Calu3 (cell line): Measurements from ENCODE around the gene TRNAU1AP. TPM values are rescaled to one million over a fixed set of nuclear protein-coding genes. Genes with fewer than 3 reads are reported as not detected.
A peak's percentile ranks its signal among the peaks of the same experiment; 100 is the strongest.

ENCODE experiments used
- BruUV-seq: library from RNA; stranded (reverse); fragments of 400-500 nt; replicated peaks from 2 replicates; lab custom pipeline; 2021; lab: Mats Ljungman, UMichigan
- CTCF ChIA-PET: fragments of 300-600 bp; sonication (Branson Sonifier 250); formaldehyde crosslinking; loops from one replicate; lab custom pipeline; 2022; ENCODE audit warnings: antibody characterized with exemption; lab: Charles Lee
- DNase-seq: peaks from one replicate; pipeline ENCODE4 v3.0.0; 2022
- H3K27ac Mint-ChIP-seq: one replicate; pipeline ENCODE4 v1.8.0; 2022; ENCODE audit warnings: mixed read lengths; ENCODE audit not compliant: unreplicated experiment
- H3K27me3 Mint-ChIP-seq: one replicate; pipeline ENCODE4 v1.8.0; 2022; ENCODE audit warnings: mixed read lengths; ENCODE audit not compliant: unreplicated experiment
- H3K36me3 Mint-ChIP-seq: one replicate; pipeline ENCODE4 v1.8.0; 2022; ENCODE audit warnings: mild to moderate bottlenecking, moderate library complexity, mixed read lengths; ENCODE audit not compliant: insufficient read depth, unreplicated experiment
- H3K4me1 Mint-ChIP-seq: one replicate; pipeline ENCODE4 v1.8.0; 2022; ENCODE audit warnings: mild to moderate bottlenecking, low read depth, mixed read lengths; ENCODE audit not compliant: unreplicated experiment
- H3K4me3 Mint-ChIP-seq: one replicate; pipeline ENCODE4 v1.8.0; 2022; ENCODE audit warnings: mild to moderate bottlenecking, low read depth, moderate library complexity, mixed read lengths; ENCODE audit not compliant: unreplicated experiment
- H3K9me3 Mint-ChIP-seq: one replicate; pipeline ENCODE4 v1.8.0; 2022; ENCODE audit warnings: low read depth, mixed read lengths; ENCODE audit not compliant: unreplicated experiment
- intact Hi-C: fragments of 100-400 bp; cut with micrococcal nuclease; formaldehyde crosslinking; loops from one replicate; pipeline ENCODE4 v1.10.0; 2022; ENCODE audit not compliant: unreplicated experiment
- total RNA-seq: library from RNA; stranded (reverse); gene quantifications from 2 replicates; pipeline ENCODE4 v1.2.3, GENCODE V29; 2022
- TF ChIP-seq, protein P1 (sequence below): fragments of 200-600 bp; IDR thresholded peaks from one replicate; pipeline ENCODE4 v1.8.0; 2022; ENCODE audit warnings: antibody characterized with exemption; ENCODE audit not compliant: unreplicated experiment

The TRNAU1AP gene
- total RNA-seq, 1 experiment from 2014 or later, result 29.9 TPM

DNA sequence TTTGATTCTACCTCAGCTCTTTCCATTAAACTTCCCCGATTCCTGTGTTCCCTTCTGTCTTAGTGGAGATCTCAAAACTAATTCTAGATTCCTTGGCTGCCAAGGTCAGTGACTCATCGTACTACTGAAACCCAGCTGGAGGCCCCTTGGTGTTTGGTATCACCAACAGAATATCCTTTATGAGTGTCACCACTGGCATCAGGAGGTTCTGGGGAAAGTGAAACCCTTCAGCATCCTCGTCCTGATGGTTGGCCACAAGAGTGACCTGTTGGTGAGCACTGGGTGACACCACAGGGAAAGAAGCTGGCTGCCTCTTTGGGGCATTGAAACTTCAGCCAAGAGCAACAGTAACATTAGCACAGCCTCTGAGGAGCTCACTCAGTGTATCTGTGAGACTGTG, 48.8 kb downstream of the TRNAU1AP start:
- H3K4me1 Mint-ChIP-seq, result peaks cover 25% of the 10 kb centered on the region
- TF ChIP-seq, protein P1, sequence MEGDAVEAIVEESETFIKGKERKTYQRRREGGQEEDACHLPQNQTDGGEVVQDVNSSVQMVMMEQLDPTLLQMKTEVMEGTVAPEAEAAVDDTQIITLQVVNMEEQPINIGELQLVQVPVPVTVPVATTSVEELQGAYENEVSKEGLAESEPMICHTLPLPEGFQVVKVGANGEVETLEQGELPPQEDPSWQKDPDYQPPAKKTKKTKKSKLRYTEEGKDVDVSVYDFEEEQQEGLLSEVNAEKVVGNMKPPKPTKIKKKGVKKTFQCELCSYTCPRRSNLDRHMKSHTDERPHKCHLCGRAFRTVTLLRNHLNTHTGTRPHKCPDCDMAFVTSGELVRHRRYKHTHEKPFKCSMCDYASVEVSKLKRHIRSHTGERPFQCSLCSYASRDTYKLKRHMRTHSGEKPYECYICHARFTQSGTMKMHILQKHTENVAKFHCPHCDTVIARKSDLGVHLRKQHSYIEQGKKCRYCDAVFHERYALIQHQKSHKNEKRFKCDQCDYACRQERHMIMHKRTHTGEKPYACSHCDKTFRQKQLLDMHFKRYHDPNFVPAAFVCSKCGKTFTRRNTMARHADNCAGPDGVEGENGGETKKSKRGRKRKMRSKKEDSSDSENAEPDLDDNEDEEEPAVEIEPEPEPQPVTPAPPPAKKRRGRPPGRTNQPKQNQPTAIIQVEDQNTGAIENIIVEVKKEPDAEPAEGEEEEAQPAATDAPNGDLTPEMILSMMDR, result no peak
- H3K9me3 Mint-ChIP-seq, result no peaks in the 10 kb centered on the region
- peaks cover 28% of the 10 kb centered on the region for H3K36me3 Mint-ChIP-seq
- peak overlapping the region; percentile 61 for H3K27ac Mint-ChIP-seq
- intact Hi-C loops, result loop anchor here (5.0 to 10.0 kb wide), 2 partner anchors 194 to 227 kb away; no protein-coding TSS in a partner anchor
- BruUV-seq, result no TSS peak
- peak; percentile 65 for DNase-seq
- H3K27me3 Mint-ChIP-seq, result no peaks in the 10 kb centered on the region
- H3K4me3 Mint-ChIP-seq, result peak overlapping the region; percentile 42
- CTCF ChIA-PET, result interaction anchor here (0.5 to 2.8 kb wide), 8 partner anchors 18 to 248 kb away, joined by 3 to 21 read pairs (median 3); partner anchors contain the start of gene TAF12

DNA sequence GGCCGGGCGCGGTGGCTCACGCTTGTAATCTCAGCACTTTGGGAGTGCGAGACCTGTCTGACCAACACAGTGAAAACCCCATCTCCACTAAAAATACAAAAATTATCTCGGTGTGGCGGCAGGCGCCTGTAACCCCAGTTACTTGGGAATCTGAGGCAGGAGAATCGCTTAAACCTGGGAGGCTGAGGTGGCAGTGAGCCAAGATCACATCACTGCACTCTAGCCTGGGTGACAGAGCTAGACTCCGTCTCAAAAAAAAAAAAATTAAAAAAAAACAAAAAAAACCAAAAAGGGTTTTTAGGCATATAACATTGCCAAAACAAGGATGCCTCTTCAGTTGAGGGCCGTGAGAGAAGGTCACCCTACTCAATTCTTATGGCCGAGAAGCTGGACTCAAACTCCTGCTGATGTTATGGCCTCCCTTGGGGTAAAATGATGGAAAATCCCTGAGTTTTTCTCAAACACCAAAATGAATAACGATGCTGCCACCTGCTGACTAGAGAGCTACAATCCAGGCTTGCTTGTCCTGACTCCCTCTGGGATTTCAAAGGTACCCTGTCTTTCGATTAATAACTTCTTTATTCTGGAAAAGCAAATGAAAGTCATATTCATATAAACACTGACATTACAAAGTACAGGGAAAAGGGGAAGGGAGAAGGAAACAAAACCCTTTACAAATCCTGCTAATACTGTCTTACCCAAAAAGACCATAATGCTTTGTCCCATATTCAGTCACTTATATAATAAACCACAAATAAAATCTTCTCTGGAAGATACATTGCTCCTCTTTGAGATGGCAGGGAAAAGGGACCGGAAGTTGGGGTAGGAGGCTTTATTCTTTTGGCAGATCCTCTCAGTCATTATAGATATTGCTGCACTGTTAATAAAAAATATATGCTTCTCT, 49.9 kb downstream of the TRNAU1AP start:
- TF ChIP-seq, protein P1, result peak; percentile 57
- CTCF ChIA-PET, result interaction anchor here (0.5 to 2.8 kb wide), 14 partner anchors 10 to 754 kb away, joined by 3 to 21 read pairs (median 3); partner anchors contain the start of gene YTHDF2
- Mint-ChIP-seq H3K9me3 (no peaks in the 10 kb centered on the region), H3K4me1 (peaks cover 25% of the 10 kb centered on the region), H3K4me3 (no peak overlapping the region), H3K27me3 (no peaks in the 10 kb centered on the region), H3K36me3 (peaks cover 28% of the 10 kb centered on the region), H3K27ac (no peak overlapping the region)
- BruUV-seq, result no TSS peak
- DNase-seq, result peak; percentile 66
- intact Hi-C loops, result loop anchor here (1.0 to 10.0 kb wide), 3 partner anchors 84 to 228 kb away; no protein-coding TSS in a partner anchor

DNA sequence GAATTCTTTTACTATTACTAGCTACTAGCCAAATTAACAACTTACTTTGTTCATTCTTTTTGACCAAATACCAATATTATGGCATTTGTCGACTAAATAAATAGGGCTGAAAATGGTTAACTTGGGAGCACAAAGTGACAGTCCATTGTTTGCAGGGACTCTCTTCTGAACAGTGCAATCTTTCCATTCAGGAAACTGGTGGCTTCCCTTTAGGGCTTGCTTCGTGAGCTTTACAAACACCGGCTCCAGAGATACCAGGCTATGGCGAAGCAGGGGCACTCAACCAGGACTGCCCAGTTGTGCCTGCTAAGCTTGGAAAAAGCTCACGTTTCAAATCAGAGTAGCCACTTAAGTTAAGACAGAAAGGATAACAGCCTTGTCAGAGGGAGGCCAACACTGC, 51.5 kb downstream of the TRNAU1AP start:
- H3K9me3 Mint-ChIP-seq, result no peaks in the 10 kb centered on the region

DNA sequence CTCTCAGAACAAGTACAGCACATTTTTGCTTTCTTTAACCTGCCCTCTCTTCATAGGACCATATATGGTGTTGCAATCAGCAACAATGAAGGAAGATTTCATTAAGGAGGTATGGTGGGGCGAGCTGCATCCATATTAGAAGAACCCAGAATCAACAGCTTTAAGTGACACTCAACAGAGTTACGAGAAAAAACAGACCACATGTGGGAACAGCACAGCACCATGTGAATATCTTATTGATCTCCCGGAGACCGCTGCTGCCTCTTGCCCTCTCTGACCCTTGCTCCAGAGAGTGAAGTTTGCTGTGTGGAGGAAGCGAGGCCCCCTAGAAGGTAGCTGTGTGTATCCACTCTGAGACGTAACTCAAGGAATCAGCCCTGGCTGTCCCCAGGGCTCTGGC, 52.1 kb downstream of the TRNAU1AP start:
- Mint-ChIP-seq H3K27ac (no peak overlapping the region), H3K4me3 (no peak overlapping the region), H3K36me3 (peaks cover 33% of the 10 kb centered on the region), H3K9me3 (no peaks in the 10 kb centered on the region), H3K4me1 (peaks cover 14% of the 10 kb centered on the region), H3K27me3 (no peaks in the 10 kb centered on the region)
- intact Hi-C loops, result loop anchor here (5.0 to 10.0 kb wide), 2 partner anchors 198 to 230 kb away; no protein-coding TSS in a partner anchor
- CTCF ChIA-PET, result interaction anchor here (0.6 kb wide), 1 partner anchor 22 kb away, joined by 3 read pairs; no protein-coding TSS in a partner anchor
- TF ChIP-seq, protein P1, result no peak
- no TSS peak for BruUV-seq
- no peak for DNase-seq

More for the DNA sequence above, 51.5 kb downstream of the TRNAU1AP start:
- TF ChIP-seq, protein P1, result no peak
- DNase-seq, result no peak
- intact Hi-C loops, result loop anchor here (5.0 to 10.0 kb wide), 2 partner anchors 197 to 230 kb away; no protein-coding TSS in a partner anchor
- Mint-ChIP-seq H3K36me3 (peaks cover 28% of the 10 kb centered on the region), H3K4me1 (peaks cover 15% of the 10 kb centered on the region), H3K27ac (no peak overlapping the region), H3K27me3 (no peaks in the 10 kb centered on the region), H3K4me3 (no peak overlapping the region)
- CTCF ChIA-PET, result interaction anchor here (0.6 kb wide), 1 partner anchor 21 kb away, joined by 3 read pairs; no protein-coding TSS in a partner anchor
- BruUV-seq, result no TSS peak
